Right ventricle myocardium superior (tissue), 1 donor: Measurements from ENCODE around the gene WASL. TPM values are rescaled to one million over a fixed set of nuclear protein-coding genes. Genes with fewer than 3 reads are reported as not detected.
"Not testable (repeated sequence)": the region's sequence is repeated elsewhere in the genome, so short reads cannot be mapped to it uniquely, and the experiment has no call there.

Experiments
- ATAC-seq: fragments of 200-7000 bp; cut with Tn5 transposase; one replicate; pipeline ENCODE4 v1.9.1; 2020; ENCODE audit warnings: mild to moderate bottlenecking; ENCODE audit not compliant: poor library complexity
- DNase-seq: peaks from one replicate; pipeline ENCODE4 v3.0.0-alpha.2; 2020
- intact Hi-C: fragments of 100-400 bp; cut with DNase I; formaldehyde crosslinking; loops from one replicate; pipeline ENCODE4 v1.11.2; 2022
- long read RNA-seq: library from polyadenylated mRNA; unstranded; transcript quantifications from one replicate; pipeline ENCODE4 v2.0.0, GENCODE V29; 2021
- total RNA-seq: library from RNA; stranded (reverse); fragmentation: NEBNext Ultra II Directional; extraction: Animal tissue kit (Norgen Biotek cat#: 25700); gene quantifications from one replicate; pipeline ENCODE4 v1.2.1, GENCODE V29; 2021
- donor health status: DM: no; HTN: yes; CAD: no; lungs with severe emphysema.

The WASL gene
- total RNA-seq: 25.7 TPM
- long read RNA-seq, full-length matches to known transcripts: 40 of 56 reads
- long read RNA-seq, partial matches to known transcripts: 15 of 56 reads
- long read RNA-seq, other reads (novel, unspliced or antisense): 1 of 56 reads

GRCh38 chr7:123748734-123749536 lies at the start of gene WASL:
Gene WASL, minus strand, starts transcription at chr7:123749003. Its CDS starts 269 bp downstream, at chr7:123748734.
- ATAC-seq: peak; percentile 96
- intact Hi-C loops: loop anchor here (10.0 kb wide), 1 partner anchor 64 kb away; no protein-coding TSS in a partner anchor
- peak; percentile 95 for DNase-seq

- intact Hi-C loops: loop anchor here (5.0 kb wide), 1 partner anchor 74 kb away; no protein-coding TSS in a partner anchor
- DNase-seq (no peak), ATAC-seq (peak; percentile 65)
These were observed 49.1 kb upstream of the WASL start for GRCh38 chr7:123797673-123798531.

GRCh38 chr7:123796568-123796967 lies 47.8 kb upstream of the WASL start:
- intact Hi-C loops: loop anchor here (5.0 kb wide), 1 partner anchor 76 kb away; no protein-coding TSS in a partner anchor
- DNase-seq: no peak
- ATAC-seq: no peak

GRCh38 chr7:123795917-123796316 lies 47.1 kb upstream of the WASL start:
- intact Hi-C loops: loop anchor here (5.0 kb wide), 1 partner anchor 76 kb away; no protein-coding TSS in a partner anchor
- ATAC-seq (no peak), DNase-seq (no peak)

- ATAC-seq, DNase-seq: not testable (repeated sequence)
- intact Hi-C loops: loop anchor here (5.0 kb wide), 1 partner anchor 77 kb away; no protein-coding TSS in a partner anchor
These were observed 46.3 kb upstream of the WASL start for GRCh38 chr7:123795116-123795515.

- intact Hi-C loops: no loop called here
- DNase-seq (no peak), ATAC-seq (no peak)
These were observed 43.7 kb upstream of the WASL start for GRCh38 chr7:123792547-123792946.

- DNase-seq: no peak
- intact Hi-C loops: no loop called here
- no peak for ATAC-seq
These were observed 42.2 kb upstream of the WASL start for GRCh38 chr7:123791001-123791400.

- no peak for ATAC-seq
- intact Hi-C loops: no loop called here
These were observed 41.0 kb upstream of the WASL start for GRCh38 chr7:123789817-123790216.

GRCh38 chr7:123789206-123789784 lies 40.5 kb upstream of the WASL start:
- intact Hi-C loops: no loop called here
- ATAC-seq (no peak), DNase-seq (no peak)

More at GRCh38 chr7:123789817-123790216, 41.0 kb upstream of the WASL start:
- DNase-seq: no peak

- intact Hi-C loops: no loop called here
- ATAC-seq: no peak
- DNase-seq: no peak
These were observed 39.8 kb upstream of the WASL start for GRCh38 chr7:123788584-123788983.

GRCh38 chr7:123787220-123788007 lies 38.6 kb upstream of the WASL start:
- no peak for ATAC-seq
- intact Hi-C loops: no loop called here
- no peak for DNase-seq

GRCh38 chr7:123784263-123784662 lies 35.5 kb upstream of the WASL start:
- intact Hi-C loops: no loop called here
- DNase-seq: no peak
- peak; percentile 91 for ATAC-seq

- intact Hi-C loops: no loop called here
- DNase-seq: no peak
- ATAC-seq: no peak
These were observed 35.0 kb upstream of the WASL start for GRCh38 chr7:123783820-123784219.

GRCh38 chr7:123782071-123782798 lies 33.4 kb upstream of the WASL start:
- DNase-seq: no peak
- ATAC-seq: no peak
- intact Hi-C loops: no loop called here

GRCh38 chr7:123780472-123780871 lies 31.7 kb upstream of the WASL start:
- intact Hi-C loops, ATAC-seq, DNase-seq: not testable (repeated sequence)

- intact Hi-C loops: no loop called here
- DNase-seq (no peak), ATAC-seq (no peak)
These were observed 25.7 kb upstream of the WASL start for GRCh38 chr7:123774496-123774895.

GRCh38 chr7:123773481-123773880 lies 24.7 kb upstream of the WASL start:
- intact Hi-C loops: no loop called here
- DNase-seq: no peak
- no peak for ATAC-seq
